Endothelial cell of umbilical vein (primary cell): ENCODE data around the gene NINJ2.

Source experiments
- CTCF ChIP-seq, 2 donors: IDR thresholded peaks; 1 replicate in 1 of 2; 2 replicates in 1 of 2; pipeline ENCODE4 v1.5.1; 2011; ENCODE audit warnings: low read length in 2 of 2, mild to moderate bottlenecking in 2 of 2, moderate library complexity in 2 of 2, control low read depth in 1 of 2, inconsistent platforms in 1 of 2, low read depth in 1 of 2; ENCODE audit not compliant: insufficient read depth in 1 of 2; ENCODE audit errors: extremely low read depth in 1 of 2
- EZH2 ChIP-seq: IDR thresholded peaks from 2 replicates; pipeline ENCODE4 v1.6.1; 2012; ENCODE audit warnings: borderline replicate concordance, low read depth, mild to moderate bottlenecking, moderate library complexity, low read length, inconsistent platforms; ENCODE audit not compliant: severe bottlenecking
- JUN ChIP-seq: IDR thresholded peaks from 2 replicates; pipeline ENCODE4 v1.6.1; 2011; ENCODE audit warnings: borderline replicate concordance, low read depth; ENCODE audit not compliant: insufficient read length, insufficient read depth
- MAX ChIP-seq: IDR thresholded peaks from 2 replicates; pipeline ENCODE4 v1.6.1; 2011; ENCODE audit not compliant: insufficient read depth, insufficient read length
- POLR2A ChIP-seq: IDR thresholded peaks from 2 replicates; pipeline ENCODE4 v1.6.1; 2012; ENCODE audit warnings: low read depth, mild to moderate bottlenecking, control low read depth, low read length
- POLR2AphosphoS5 ChIP-seq: IDR thresholded peaks from 2 replicates; pipeline ENCODE4 v1.6.1; 2012; ENCODE audit warnings: low read depth, mild to moderate bottlenecking, control low read depth, low read length, moderate library complexity; ENCODE audit not compliant: insufficient read depth

- TF ChIP-seq MAX (no peak), CTCF (IDR thresholded peaks at IDR 0.05; ENCODE audit: extremely low read depth in 1 of 2, insufficient read depth in 1 of 2, low read depth in 1 of 2, low read length in 2 of 2) (no peak), POLR2A (no peak), JUN (no peak), POLR2AphosphoS5 (no peak), EZH2 (no peak)
These were observed 29.5 kb downstream of the NINJ2 start for GRCh38 chr12:633731-634130.
